ENCODE data around the gene BHLHA9. TPM values are rescaled to one million over a fixed set of nuclear protein-coding genes. Genes with fewer than 3 reads are reported as not detected.

BHLHA9 gene
- total RNA-seq, 1 experiment from 2014 or later = 0.21 TPM

DNA sequence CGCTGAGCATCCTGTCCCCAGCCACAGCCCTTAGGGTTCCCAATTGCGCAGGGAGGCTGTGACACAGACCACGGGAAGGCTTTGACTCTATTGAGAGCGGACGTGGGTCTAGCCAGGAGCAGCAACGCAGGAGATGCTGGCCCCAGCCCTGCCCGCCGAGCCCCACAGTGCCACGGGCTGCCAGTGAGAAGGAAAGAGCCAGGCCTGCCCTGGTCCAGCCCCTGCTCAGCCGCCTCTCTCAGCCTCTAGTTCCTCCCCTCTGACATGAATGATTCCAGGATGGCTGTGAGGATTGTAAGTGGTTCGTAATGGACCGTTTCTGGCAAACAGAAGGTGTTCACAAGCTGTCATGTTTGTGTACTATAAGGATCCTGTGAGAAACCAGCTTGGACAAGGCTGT lies 2.5 kb downstream of the BHLHA9 start:
- ChIA-PET POLR2A (no interaction called here), CTCF (no interaction called here)
- Histone ChIP-seq H3K27ac (ENCODE audit: low read length) (no peak overlapping the region), H3K9me3 (ENCODE audit: control insufficient read depth, insufficient read depth, low read depth, low read length) (no peaks in the 10 kb centered on the region), H3K36me3 (ENCODE audit: control insufficient read depth, insufficient read depth, low read length) (no peaks in the 10 kb centered on the region), H3K4me1 (ENCODE audit: control insufficient read depth, insufficient read depth, low read length) (peaks cover 3% of the 10 kb centered on the region; the same call in 1 of the 2 replicates), H3K4me3 (ENCODE audit: low read depth in 2 of 2, low read length in 2 of 2) (no peak overlapping the region), H3K27me3 (ENCODE audit: control insufficient read depth, insufficient read depth, low read length) (no peaks in the 10 kb centered on the region)
- in situ Hi-C loops (cut with HindIII; ENCODE audit: low pct_unique_long_range_greater_than_20kb, low sequenced_read_pairs) = no loop called here
- no peak for TF ChIP-seq POLR2AphosphoS5 (IDR thresholded peaks at IDR 0.05; ENCODE audit: low read depth, low read length)
- TF ChIP-seq SIN3A (IDR thresholded peaks at IDR 0.05; ENCODE audit: borderline replicate concordance, insufficient read depth, low read depth, low read length) = no peak
- TF ChIP-seq, protein P1, sequence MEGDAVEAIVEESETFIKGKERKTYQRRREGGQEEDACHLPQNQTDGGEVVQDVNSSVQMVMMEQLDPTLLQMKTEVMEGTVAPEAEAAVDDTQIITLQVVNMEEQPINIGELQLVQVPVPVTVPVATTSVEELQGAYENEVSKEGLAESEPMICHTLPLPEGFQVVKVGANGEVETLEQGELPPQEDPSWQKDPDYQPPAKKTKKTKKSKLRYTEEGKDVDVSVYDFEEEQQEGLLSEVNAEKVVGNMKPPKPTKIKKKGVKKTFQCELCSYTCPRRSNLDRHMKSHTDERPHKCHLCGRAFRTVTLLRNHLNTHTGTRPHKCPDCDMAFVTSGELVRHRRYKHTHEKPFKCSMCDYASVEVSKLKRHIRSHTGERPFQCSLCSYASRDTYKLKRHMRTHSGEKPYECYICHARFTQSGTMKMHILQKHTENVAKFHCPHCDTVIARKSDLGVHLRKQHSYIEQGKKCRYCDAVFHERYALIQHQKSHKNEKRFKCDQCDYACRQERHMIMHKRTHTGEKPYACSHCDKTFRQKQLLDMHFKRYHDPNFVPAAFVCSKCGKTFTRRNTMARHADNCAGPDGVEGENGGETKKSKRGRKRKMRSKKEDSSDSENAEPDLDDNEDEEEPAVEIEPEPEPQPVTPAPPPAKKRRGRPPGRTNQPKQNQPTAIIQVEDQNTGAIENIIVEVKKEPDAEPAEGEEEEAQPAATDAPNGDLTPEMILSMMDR (IDR thresholded peaks at IDR 0.05) = no peak
- TF ChIP-seq TCF7L2 (IDR thresholded peaks at IDR 0.05; ENCODE audit: low read depth, low read length) = no peak
- TF ChIP-seq, protein P2, sequence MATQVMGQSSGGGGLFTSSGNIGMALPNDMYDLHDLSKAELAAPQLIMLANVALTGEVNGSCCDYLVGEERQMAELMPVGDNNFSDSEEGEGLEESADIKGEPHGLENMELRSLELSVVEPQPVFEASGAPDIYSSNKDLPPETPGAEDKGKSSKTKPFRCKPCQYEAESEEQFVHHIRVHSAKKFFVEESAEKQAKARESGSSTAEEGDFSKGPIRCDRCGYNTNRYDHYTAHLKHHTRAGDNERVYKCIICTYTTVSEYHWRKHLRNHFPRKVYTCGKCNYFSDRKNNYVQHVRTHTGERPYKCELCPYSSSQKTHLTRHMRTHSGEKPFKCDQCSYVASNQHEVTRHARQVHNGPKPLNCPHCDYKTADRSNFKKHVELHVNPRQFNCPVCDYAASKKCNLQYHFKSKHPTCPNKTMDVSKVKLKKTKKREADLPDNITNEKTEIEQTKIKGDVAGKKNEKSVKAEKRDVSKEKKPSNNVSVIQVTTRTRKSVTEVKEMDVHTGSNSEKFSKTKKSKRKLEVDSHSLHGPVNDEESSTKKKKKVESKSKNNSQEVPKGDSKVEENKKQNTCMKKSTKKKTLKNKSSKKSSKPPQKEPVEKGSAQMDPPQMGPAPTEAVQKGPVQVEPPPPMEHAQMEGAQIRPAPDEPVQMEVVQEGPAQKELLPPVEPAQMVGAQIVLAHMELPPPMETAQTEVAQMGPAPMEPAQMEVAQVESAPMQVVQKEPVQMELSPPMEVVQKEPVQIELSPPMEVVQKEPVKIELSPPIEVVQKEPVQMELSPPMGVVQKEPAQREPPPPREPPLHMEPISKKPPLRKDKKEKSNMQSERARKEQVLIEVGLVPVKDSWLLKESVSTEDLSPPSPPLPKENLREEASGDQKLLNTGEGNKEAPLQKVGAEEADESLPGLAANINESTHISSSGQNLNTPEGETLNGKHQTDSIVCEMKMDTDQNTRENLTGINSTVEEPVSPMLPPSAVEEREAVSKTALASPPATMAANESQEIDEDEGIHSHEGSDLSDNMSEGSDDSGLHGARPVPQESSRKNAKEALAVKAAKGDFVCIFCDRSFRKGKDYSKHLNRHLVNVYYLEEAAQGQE (IDR thresholded peaks at IDR 0.05; ENCODE audit: insufficient read depth in 1 of 2, low read depth in 2 of 2, low read length in 1 of 2) = no peak
- no peak for ATAC-seq
- intact Hi-C loops (cut with micrococcal nuclease; ENCODE audit: unreplicated experiment) = no loop called here
- DNase-seq (ENCODE audit: low read depth, low spot score) = no peak
- BruUV-seq (replicated peaks) = no TSS peak

DNA sequence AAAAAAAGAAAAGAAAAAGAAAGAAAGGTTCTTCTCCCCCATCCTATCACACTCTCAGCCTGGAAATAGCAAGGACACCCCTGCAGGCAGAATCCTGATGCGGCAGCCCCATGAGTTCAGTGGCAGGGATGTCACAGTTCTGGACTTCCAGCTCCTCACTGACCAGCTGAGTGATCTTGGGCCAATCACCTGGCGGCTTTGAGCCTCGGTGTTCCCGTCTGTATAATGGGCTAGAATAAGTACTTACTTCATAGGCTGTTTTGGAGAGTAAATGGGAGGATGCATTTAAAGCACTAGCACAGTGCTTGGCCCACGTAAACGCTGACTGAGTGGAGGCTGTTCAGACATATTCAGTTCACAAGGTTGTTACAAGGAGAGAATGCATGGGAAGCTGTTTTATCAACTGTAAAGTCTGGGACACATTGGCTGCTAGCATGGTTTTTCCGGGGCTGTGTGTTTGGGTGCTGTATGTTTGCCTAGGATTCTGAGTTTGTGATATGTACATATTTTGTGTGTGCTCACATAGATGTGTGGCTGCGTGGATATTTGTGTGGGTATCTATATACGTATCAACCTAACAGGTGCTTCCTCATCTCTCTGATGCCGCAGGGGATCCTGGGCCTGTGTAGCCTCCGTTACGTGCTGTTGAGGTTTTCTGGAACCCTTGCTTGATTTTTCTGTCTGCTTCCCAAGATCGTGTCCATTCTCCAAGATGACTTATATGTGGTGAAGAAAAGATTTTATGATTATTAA lies 3.4 kb downstream of the BHLHA9 start:
- ChIA-PET POLR2A (no interaction called here), CTCF (interaction anchor here (0.7 kb wide), 1 partner anchor 54 kb away, joined by 6 read pairs; no protein-coding TSS in a partner anchor)
- H3K27me3 ChIP-seq (ENCODE audit: control insufficient read depth, insufficient read depth, low read length) = no peaks in the 10 kb centered on the region
- DNase-seq (ENCODE audit: low read depth, low spot score) (no peak), ATAC-seq (no peak)
- no peak overlapping the region for H3K27ac ChIP-seq (ENCODE audit: low read length)
- H3K4me3 ChIP-seq (ENCODE audit: low read depth in 2 of 2, low read length in 2 of 2) = no peak overlapping the region
- in situ Hi-C loops (cut with HindIII; ENCODE audit: low pct_unique_long_range_greater_than_20kb, low sequenced_read_pairs) = no loop called here
- BruUV-seq (replicated peaks) = no TSS peak
- H3K9me3 ChIP-seq (ENCODE audit: control insufficient read depth, insufficient read depth, low read depth, low read length) = no peaks in the 10 kb centered on the region
- TF ChIP-seq POLR2AphosphoS5 (IDR thresholded peaks at IDR 0.05; ENCODE audit: low read depth, low read length) = no peak
- no peak for TF ChIP-seq TCF7L2 (IDR thresholded peaks at IDR 0.05; ENCODE audit: low read depth, low read length)
- TF ChIP-seq, protein P2 (IDR thresholded peaks at IDR 0.05; ENCODE audit: insufficient read depth in 1 of 2, low read depth in 2 of 2, low read length in 1 of 2) = no peak
- TF ChIP-seq, protein P1 (IDR thresholded peaks at IDR 0.05) = no peak
- TF ChIP-seq SIN3A (IDR thresholded peaks at IDR 0.05; ENCODE audit: borderline replicate concordance, insufficient read depth, low read depth, low read length) = no peak
- intact Hi-C loops (cut with micrococcal nuclease; ENCODE audit: unreplicated experiment) = no loop called here
- H3K36me3 ChIP-seq (ENCODE audit: control insufficient read depth, insufficient read depth, low read length) = no peaks in the 10 kb centered on the region
- peaks cover 3% of the 10 kb centered on the region; the same call in 1 of the 2 replicates for H3K4me1 ChIP-seq (ENCODE audit: control insufficient read depth, insufficient read depth, low read length)

All from Panc1 (cell line).